ENCODE data around the gene MRPL28.

Gene MRPL28

DNA sequence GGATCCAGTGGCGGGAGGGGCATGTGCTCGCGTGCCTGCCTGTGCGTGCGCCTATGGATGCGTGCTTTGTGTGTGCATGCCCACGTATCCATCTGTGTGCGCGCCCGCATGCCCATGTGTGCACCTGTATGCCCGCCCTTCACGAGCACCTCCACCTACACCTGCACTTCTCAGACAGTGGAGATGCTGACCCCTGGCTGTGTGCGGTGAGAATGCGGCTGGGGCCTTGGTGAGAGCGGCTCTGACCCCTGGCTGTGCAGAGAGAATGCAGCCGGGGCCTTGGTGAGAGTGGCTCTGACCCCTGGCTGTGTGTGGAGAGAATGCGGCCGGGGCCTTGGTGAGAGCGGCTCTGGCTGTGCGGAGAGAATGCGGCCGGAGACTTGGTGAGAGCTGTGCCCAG lies 51.7 kb downstream of the MRPL28 start:
- Histone ChIP-seq H4K20me1 (peaks cover 98% of the 10 kb centered on the region), H3K4me3 (no peak overlapping the region), H3K9ac (no peak overlapping the region), H3K36me3 (peaks cover 64% of the 10 kb centered on the region), H3K4me2 (no peak overlapping the region), H3K27me3 (no peaks in the 10 kb centered on the region), H3K4me1 (peaks cover 76% of the 10 kb centered on the region), H3K27ac (no peak overlapping the region), H3K9me3 (no peaks in the 10 kb centered on the region)
- no peak for TF ChIP-seq Cebpa-rat (IDR thresholded peaks at IDR 0.05)

DNA sequence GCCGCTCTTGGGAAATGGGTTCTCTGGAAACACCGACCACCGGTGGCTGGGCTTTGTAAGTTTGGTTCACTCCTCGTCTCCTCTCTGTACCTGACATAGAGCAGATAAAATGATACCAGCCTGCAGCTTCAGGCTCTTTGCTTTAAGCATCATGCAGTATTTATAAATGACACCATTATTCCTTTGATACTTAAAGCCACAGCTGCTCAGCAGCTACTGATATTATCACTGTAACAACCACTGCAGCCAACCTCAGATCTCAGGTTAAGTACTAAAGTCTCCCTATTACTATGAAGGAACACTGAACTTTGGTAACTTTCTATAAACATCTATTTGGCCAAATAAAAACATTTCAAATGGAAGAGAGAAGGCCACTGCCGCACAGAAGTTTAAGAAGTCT lies 52.8 kb downstream of the MRPL28 start:
- H3K4me3 ChIP-seq: no peak overlapping the region
- H4K20me1 ChIP-seq: peaks cover 98% of the 10 kb centered on the region
- no peaks in the 10 kb centered on the region for H3K27me3 ChIP-seq
- no peak overlapping the region for H3K4me2 ChIP-seq
- H3K36me3 ChIP-seq: peaks cover 73% of the 10 kb centered on the region
- H3K9ac ChIP-seq: no peak overlapping the region
- TF ChIP-seq Cebpa-rat (IDR thresholded peaks at IDR 0.05): no peak
- no peak overlapping the region for H3K27ac ChIP-seq
- H3K9me3 ChIP-seq: no peaks in the 10 kb centered on the region
- peaks cover 66% of the 10 kb centered on the region for H3K4me1 ChIP-seq

Measured in BLaER1 (cell line).